ENCODE results near the gene COG1.

COG1 gene

DNA sequence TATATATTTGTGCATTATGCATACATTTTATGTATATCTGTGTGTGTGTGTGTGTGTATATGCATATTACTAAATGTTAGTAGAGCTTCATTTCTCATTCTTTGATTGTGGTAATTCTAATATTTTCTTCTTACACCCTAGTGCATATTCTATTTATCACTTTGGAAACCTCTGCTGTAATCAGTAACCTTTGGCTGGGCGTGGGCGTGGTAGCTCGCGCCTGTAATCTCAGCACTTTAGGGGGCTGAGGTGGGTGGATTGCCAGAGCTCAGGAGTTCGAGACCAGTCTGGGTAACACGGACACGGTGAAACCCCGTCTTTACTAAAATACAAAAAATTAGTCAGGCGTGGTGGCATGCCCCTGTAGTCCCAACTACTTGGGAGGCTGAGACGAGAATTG, 41.9 kb downstream of the COG1 start:
- TF ChIP-seq, protein P1, sequence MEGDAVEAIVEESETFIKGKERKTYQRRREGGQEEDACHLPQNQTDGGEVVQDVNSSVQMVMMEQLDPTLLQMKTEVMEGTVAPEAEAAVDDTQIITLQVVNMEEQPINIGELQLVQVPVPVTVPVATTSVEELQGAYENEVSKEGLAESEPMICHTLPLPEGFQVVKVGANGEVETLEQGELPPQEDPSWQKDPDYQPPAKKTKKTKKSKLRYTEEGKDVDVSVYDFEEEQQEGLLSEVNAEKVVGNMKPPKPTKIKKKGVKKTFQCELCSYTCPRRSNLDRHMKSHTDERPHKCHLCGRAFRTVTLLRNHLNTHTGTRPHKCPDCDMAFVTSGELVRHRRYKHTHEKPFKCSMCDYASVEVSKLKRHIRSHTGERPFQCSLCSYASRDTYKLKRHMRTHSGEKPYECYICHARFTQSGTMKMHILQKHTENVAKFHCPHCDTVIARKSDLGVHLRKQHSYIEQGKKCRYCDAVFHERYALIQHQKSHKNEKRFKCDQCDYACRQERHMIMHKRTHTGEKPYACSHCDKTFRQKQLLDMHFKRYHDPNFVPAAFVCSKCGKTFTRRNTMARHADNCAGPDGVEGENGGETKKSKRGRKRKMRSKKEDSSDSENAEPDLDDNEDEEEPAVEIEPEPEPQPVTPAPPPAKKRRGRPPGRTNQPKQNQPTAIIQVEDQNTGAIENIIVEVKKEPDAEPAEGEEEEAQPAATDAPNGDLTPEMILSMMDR (IDR thresholded peaks at IDR 0.05; ENCODE audit: insufficient read depth, low read length, missing control alignments), result no peak
- no peak for DNase-seq (ENCODE audit: low read depth, low spot score)
- no peak overlapping the region for H3K4me3 ChIP-seq (ENCODE audit: low read depth, low read length)
- ChIA-PET POLR2A (no interaction called here), CTCF (interaction anchor here (0.9 to 7.1 kb wide), 6 partner anchors 13 to 508 kb away, joined by 3 to 55 read pairs (median 29); no protein-coding TSS in a partner anchor)

DNA sequence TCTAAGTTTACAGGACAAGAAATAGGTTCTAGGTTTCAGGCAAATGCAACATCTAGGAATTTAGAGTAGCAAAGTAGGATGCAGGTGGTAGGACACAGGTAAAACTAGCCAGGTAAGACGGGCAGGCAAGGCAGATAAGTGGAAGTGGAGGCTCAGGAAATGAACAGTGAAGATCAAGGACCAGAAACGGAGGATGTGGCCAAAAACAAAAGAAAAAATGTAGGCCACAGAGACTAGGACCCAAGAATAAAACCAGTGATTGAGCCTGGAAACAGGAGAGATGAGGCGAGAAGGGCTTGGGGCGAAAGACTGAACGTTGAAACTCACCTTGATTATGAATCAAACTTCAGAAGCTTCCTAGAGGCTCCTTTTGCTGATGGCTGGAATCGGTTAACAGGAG, 44.9 kb downstream of the COG1 start:
- TF ChIP-seq, protein P1 (IDR thresholded peaks at IDR 0.05; ENCODE audit: insufficient read depth, low read length, missing control alignments), result no peak
- CTCF ChIA-PET, result interaction anchor here (1.1 to 7.1 kb wide), 5 partner anchors 10 to 512 kb away, joined by 3 to 55 read pairs (median 23); no protein-coding TSS in a partner anchor
- no peak overlapping the region for H3K4me3 ChIP-seq (ENCODE audit: low read depth, low read length)
- POLR2A ChIA-PET, result no interaction called here
- no peak for DNase-seq (ENCODE audit: low read depth, low spot score)

DNA sequence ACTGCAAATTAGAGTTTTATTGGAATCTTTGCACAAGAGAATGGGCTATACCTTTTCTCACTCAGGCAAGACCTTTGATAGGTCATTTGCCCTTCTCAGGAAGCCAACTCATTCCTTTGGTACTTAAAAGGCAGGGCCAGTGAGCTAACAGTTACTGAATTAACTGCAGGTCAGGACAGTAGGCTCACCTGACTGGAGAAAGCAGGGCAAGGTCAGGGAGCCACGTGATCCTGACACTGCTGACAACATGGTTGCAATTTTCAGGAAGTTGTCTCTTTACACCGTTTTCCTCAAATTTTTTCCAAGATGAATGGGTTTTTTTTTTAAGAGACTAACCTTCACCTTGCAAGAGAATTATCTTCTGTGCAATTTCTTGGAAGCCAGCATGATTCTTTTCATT, 47.7 kb downstream of the COG1 start:
- DNase-seq (ENCODE audit: low read depth, low spot score), result no peak
- CTCF ChIA-PET, result interaction anchor here (1.8 to 7.1 kb wide), 3 partner anchors 8 to 514 kb away, joined by 5 to 55 read pairs (median 23); no protein-coding TSS in a partner anchor
- POLR2A ChIA-PET, result no interaction called here
- TF ChIP-seq, protein P1 (IDR thresholded peaks at IDR 0.05; ENCODE audit: insufficient read depth, low read length, missing control alignments), result no peak
- no peak overlapping the region for H3K4me3 ChIP-seq (ENCODE audit: low read depth, low read length)

DNA sequence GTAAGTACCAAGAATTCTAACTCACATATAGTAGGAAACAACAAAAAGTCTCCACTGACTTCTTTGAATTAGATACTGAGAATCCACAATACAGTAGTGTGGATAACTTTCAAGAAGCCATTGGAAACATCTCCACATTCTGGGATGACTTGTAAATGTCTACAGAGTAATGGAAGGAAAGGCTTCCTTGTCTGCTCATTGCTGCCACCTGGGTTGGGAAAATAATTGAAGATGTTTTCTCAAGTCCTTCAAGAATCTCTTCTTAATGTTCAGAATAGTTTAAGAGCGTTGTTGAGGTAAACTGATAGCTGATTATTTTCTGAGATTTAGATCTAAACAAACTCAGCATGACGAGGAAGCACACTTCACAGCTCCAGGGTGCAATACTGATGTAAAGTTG, 54.9 kb downstream of the COG1 start:
- CTCF ChIA-PET, result interaction anchor here (0.8 to 23.4 kb wide), 11 partner anchors 8 to 690 kb away, joined by 3 to 848 read pairs (median 19); partner anchors contain the start of gene COG1
- H3K4me3 ChIP-seq (ENCODE audit: low read depth, low read length), result no peak overlapping the region
- TF ChIP-seq, protein P1 (IDR thresholded peaks at IDR 0.05; ENCODE audit: insufficient read depth, low read length, missing control alignments), result peak; percentile 12
- DNase-seq (ENCODE audit: low read depth, low spot score), result no peak
- POLR2A ChIA-PET, result no interaction called here

DNA sequence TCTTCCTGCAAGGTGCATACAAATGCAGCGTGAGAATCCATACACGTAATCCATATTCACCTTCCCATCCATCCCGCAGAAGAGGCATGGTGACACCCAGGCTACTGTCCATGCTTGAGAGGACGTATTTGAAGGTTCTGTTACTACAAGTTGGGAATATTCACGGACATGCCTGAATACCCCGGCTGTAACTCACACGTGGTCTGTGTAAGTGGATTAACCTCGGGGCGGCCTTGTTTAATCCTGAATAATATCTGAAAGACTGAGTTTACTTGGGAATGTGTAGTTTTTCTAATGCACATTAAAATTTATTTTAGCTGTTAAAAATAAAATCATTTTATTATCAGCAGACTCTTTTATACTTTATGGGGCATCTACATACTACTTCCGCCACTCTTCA, 55.7 kb downstream of the COG1 start:
- no peak for DNase-seq (ENCODE audit: low read depth, low spot score)
- ChIA-PET POLR2A (no interaction called here), CTCF (interaction anchor here (1.0 to 23.4 kb wide), 10 partner anchors 7 to 690 kb away, joined by 3 to 848 read pairs (median 34); partner anchors contain the start of gene COG1)
- TF ChIP-seq, protein P1 (IDR thresholded peaks at IDR 0.05; ENCODE audit: insufficient read depth, low read length, missing control alignments), result no peak
- no peak overlapping the region for H3K4me3 ChIP-seq (ENCODE audit: low read depth, low read length)

DNA sequence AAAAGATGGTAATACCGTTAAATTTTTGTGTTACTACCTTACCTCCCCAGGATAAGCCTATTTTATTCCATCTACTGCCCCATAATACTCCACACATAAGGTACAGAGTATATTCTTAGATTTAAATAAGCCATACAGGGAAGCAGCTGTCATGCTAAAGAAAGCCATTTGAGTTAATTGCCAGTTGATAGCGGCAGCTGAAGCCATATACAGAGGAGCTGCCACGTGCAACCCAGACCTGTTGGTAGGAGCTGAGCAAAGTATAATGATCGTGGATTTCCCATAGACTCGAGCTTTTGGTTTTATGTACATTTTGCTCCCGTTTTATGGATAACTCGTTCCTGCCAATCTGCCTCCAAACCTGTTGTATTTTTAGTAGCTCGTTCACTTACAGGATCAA, 56.8 kb downstream of the COG1 start:
- TF ChIP-seq, protein P1 (IDR thresholded peaks at IDR 0.05; ENCODE audit: insufficient read depth, low read length, missing control alignments), result no peak
- POLR2A ChIA-PET, result no interaction called here
- no peak for DNase-seq (ENCODE audit: low read depth, low spot score)
- H3K4me3 ChIP-seq (ENCODE audit: low read depth, low read length), result no peak overlapping the region
- CTCF ChIA-PET, result interaction anchor here (1.3 to 23.4 kb wide), 6 partner anchors 13 to 692 kb away, joined by 5 to 848 read pairs (median 65); partner anchors contain the start of gene CDC42EP4
